Pulmonary artery endothelial cell (primary cell): ENCODE measurements around the gene TSPAN3. TPM values are rescaled to one million over a fixed set of nuclear protein-coding genes. Genes with fewer than 3 reads are reported as not detected.

Experiments
- DNase-seq: peaks from one replicate; pipeline ENCODE4 v3.0.0-alpha.2; 2011; ENCODE audit warnings: low read depth, low spot score
- total RNA-seq: library from RNA; depleted of rRNA; stranded (reverse); fragments of >200 nt; gene quantifications from 2 replicates; pipeline ENCODE4 v1.2.3, GENCODE V29; 2014

TSPAN3 gene
- total RNA-seq, 1 donor from 2014 or later: 341 TPM

GRCh38 chr15:77084436-77084835 is 13.5 kb upstream of the TSPAN3 start:
- no peak for DNase-seq

- no peak for DNase-seq
Measured at GRCh38 chr15:77083381-77084160, 12.7 kb upstream of the TSPAN3 start.

- no peak for DNase-seq
Measured at GRCh38 chr15:77081971-77082370, 11.1 kb upstream of the TSPAN3 start.

- DNase-seq: no peak
Measured at GRCh38 chr15:77076323-77076915, 5.5 kb upstream of the TSPAN3 start.

GRCh38 chr15:77075528-77075927 is 4.6 kb upstream of the TSPAN3 start:
- no peak for DNase-seq

GRCh38 chr15:77074350-77074749 is 3.4 kb upstream of the TSPAN3 start:
- no peak for DNase-seq

GRCh38 chr15:77071305-77072223 is 655 bp upstream of the TSPAN3 start:
- DNase-seq: no peak

- no peak for DNase-seq
Measured at GRCh38 chr15:77070180-77070494, 772 bp downstream of the TSPAN3 start.

- no peak for DNase-seq
Measured at GRCh38 chr15:77069521-77070121, 1.3 kb downstream of the TSPAN3 start.

- DNase-seq: no peak
Measured at GRCh38 chr15:77068633-77069032, 2.3 kb downstream of the TSPAN3 start.

GRCh38 chr15:77067691-77068367 is 3.1 kb downstream of the TSPAN3 start:
- no peak for DNase-seq

GRCh38 chr15:77066971-77067690 is 3.8 kb downstream of the TSPAN3 start:
- peak; percentile 46 for DNase-seq

GRCh38 chr15:77064539-77065308 is 6.2 kb downstream of the TSPAN3 start:
- peak; percentile 52 for DNase-seq

- no peak for DNase-seq
Measured at GRCh38 chr15:77064063-77064462, 6.8 kb downstream of the TSPAN3 start.

GRCh38 chr15:77063249-77063648 is 7.7 kb downstream of the TSPAN3 start:
- DNase-seq: no peak

- DNase-seq: no peak
Measured at GRCh38 chr15:77060546-77060945, 10.4 kb downstream of the TSPAN3 start.

- no peak for DNase-seq
Measured at GRCh38 chr15:77059786-77060361, 11.0 kb downstream of the TSPAN3 start.

- no peak for DNase-seq
Measured at GRCh38 chr15:77058468-77058867, 12.4 kb downstream of the TSPAN3 start.

GRCh38 chr15:77057685-77058084 is 13.2 kb downstream of the TSPAN3 start:
- DNase-seq: no peak
